Omental fat pad (tissue), 4 donors: ENCODE measurements around the gene TMUB2. TPM values are rescaled to one million over a fixed set of nuclear protein-coding genes. Genes with fewer than 3 reads are reported as not detected.

Source experiments
- ATAC-seq: fragments of 150-250 bp; one replicate; pipeline ENCODE4 v1.9.1; 2016; ENCODE audit warnings: mild to moderate bottlenecking, moderate library complexity; ENCODE audit not compliant: low FRiP score
- DNase-seq: peaks from one replicate; pipeline ENCODE4 v3.0.0-alpha.2; 2019; ENCODE audit warnings: low spot score
- small RNA-seq: library from RNA; depleted of rRNA; stranded (forward); fragments of <200 nt; gene quantifications from one replicate; pipeline ENCODE3, GENCODE V24; 2016
- total RNA-seq, 4 donors: library from RNA; depleted of rRNA; stranded (reverse); fragments of >200 nt; gene quantifications; one replicate each; pipeline ENCODE4 v1.1.0, GENCODE V29; 2016
- TF ChIP-seq, protein P1 (sequence below), 3 donors: fragments of 450-650 bp; IDR thresholded peaks; one replicate each; pipeline ENCODE4 v1.5.1; 2016 to 2017; ENCODE audit warnings: antibody characterized with exemption in 3 of 3, mild to moderate bottlenecking in 3 of 3, moderate library complexity in 2 of 3

Gene TMUB2
- total RNA-seq, 4 donors from 2014 or later = 31.7 to 41.2 (median 35.8) TPM

DNA sequence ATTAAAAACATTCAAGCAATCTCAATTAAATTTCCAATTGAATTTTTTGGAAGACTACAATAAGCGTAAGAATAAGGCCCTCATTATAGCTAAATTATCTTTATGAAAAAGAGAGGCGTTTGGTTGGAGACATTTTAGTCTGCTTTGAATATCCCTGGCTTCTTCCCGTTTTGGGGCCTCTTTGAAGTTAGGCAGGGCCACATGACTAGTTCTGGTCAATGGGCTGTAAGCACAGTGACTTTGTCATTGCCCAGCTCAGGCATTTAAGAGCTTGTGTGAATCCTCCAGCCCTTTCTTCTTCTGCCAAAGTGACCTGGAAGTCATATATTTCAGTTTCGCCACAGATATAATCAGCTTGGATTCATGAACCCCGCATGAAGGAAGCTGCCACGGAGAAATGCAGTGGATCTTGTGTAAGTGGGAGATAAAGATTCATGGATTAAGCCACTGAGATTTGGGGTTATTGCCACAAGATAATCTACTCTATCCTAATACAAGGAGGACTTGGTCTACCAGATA, 54.4 kb downstream of the TMUB2 start:
- TF ChIP-seq, protein P1, sequence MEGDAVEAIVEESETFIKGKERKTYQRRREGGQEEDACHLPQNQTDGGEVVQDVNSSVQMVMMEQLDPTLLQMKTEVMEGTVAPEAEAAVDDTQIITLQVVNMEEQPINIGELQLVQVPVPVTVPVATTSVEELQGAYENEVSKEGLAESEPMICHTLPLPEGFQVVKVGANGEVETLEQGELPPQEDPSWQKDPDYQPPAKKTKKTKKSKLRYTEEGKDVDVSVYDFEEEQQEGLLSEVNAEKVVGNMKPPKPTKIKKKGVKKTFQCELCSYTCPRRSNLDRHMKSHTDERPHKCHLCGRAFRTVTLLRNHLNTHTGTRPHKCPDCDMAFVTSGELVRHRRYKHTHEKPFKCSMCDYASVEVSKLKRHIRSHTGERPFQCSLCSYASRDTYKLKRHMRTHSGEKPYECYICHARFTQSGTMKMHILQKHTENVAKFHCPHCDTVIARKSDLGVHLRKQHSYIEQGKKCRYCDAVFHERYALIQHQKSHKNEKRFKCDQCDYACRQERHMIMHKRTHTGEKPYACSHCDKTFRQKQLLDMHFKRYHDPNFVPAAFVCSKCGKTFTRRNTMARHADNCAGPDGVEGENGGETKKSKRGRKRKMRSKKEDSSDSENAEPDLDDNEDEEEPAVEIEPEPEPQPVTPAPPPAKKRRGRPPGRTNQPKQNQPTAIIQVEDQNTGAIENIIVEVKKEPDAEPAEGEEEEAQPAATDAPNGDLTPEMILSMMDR (IDR thresholded peaks at IDR 0.05) = no peak
- no peak for ATAC-seq
- no peak for DNase-seq

Small RNA genes within 50 kb of the gene (small RNA-seq; reads per million reads assigned to genes)
- not detected for gene MIR6782

Other genes with a start within 250 kb of the TMUB2 start
- gene PPY, start 244.5 kb upstream of the TMUB2 start, total RNA-seq = not detected
- gene PYY, start 233.0 kb upstream of the TMUB2 start, total RNA-seq = not detected
- gene NAGS, start 182.3 kb upstream of the TMUB2 start, total RNA-seq = 1 to 10 TPM in 1 of 4 donors, under 1 TPM in 3; 0.37 to 1.6 (median 0.77) TPM
- gene TMEM101, start 172.0 kb upstream of the TMUB2 start, total RNA-seq = 10 to 100 TPM; 17.3 to 37.0 (median 26.8) TPM
- 10 to 100 TPM; 24.6 to 52.9 (median 47.4) TPM for gene LSM12, start 120.3 kb upstream of the TMUB2 start, total RNA-seq
- gene G6PC3, start 116.2 kb upstream of the TMUB2 start, total RNA-seq = 10 to 100 TPM; 30.1 to 58.3 (median 39.0) TPM
- 10 to 100 TPM; 52.5 to 91.9 (median 62.4) TPM for gene HDAC5, start 63.3 kb upstream of the TMUB2 start, total RNA-seq
- gene HROB, start 45.0 kb upstream of the TMUB2 start, total RNA-seq = 1 to 10 TPM; 1.0 to 5.2 (median 1.5) TPM
- gene ASB16, start 16.3 kb upstream of the TMUB2 start, total RNA-seq = under 1 TPM in 1 of 4 donors, not detected in 3; 0.19 TPM
- gene ATXN7L3, start 12.9 kb downstream of the TMUB2 start, total RNA-seq = 10 to 100 TPM; 37.8 to 55.2 (median 45.0) TPM
- 10 to 100 TPM; 32.9 to 60.2 (median 41.2) TPM for gene UBTF, start 32.7 kb downstream of the TMUB2 start, total RNA-seq
- 1 to 10 TPM in 1 of 4 donors, under 1 TPM in 3; 0.16 to 1.2 (median 0.56) TPM for gene SLC4A1, start 81.2 kb downstream of the TMUB2 start, total RNA-seq
- gene RUNDC3A, start 121.6 kb downstream of the TMUB2 start, total RNA-seq = under 1 TPM in 1 of 4 donors, not detected in 3; 0.84 TPM
- gene SLC25A39, start 137.9 kb downstream of the TMUB2 start, total RNA-seq = 10 to 100 TPM; 46.0 to 75.7 (median 60.7) TPM
- gene GRN, start 158.3 kb downstream of the TMUB2 start, total RNA-seq = 100 to 1,000 TPM; 275 to 379 (median 316) TPM
- gene FAM171A2, start 176.9 kb downstream of the TMUB2 start, total RNA-seq = 1 to 10 TPM in 1 of 4 donors, under 1 TPM in 3; 0.56 to 3.5 (median 0.95) TPM
- gene ITGA2B, start 202.7 kb downstream of the TMUB2 start, total RNA-seq = 1 to 10 TPM in 2 of 4 donors, under 1 TPM in 2; 0.72 to 1.6 (median 1.0) TPM